ENCODE data around the gene PDK2. TPM values are rescaled to one million over a fixed set of nuclear protein-coding genes. Genes with fewer than 3 reads are reported as not detected.

Gene PDK2
- total and polyA plus RNA-seq, 9 of the 15 experiments (the other 6 are each of a cell fraction or from before 2014, with no cell fraction given) = 0.03 to 2.5 (median 1.4) TPM

GRCh38 chr17:50051082-50051576, 44.0 kb upstream of the PDK2 start:
- intact Hi-C loops (cut with micrococcal nuclease) = no loop called here
- H3K4me3 ChIP-seq = no peak overlapping the region
- peak; percentile 81 for TF ChIP-seq MGA (IDR thresholded peaks at IDR 0.05)
- TF ChIP-seq THRAP3 (IDR thresholded peaks at IDR 0.05; ENCODE audit: borderline replicate concordance) = no peak
- no peak for TF ChIP-seq RERE (CRISPR knock-in tag; IDR thresholded peaks at IDR 0.05; ENCODE audit: borderline replicate concordance)

More at GRCh38 chr17:50051082-50051576, 44.0 kb upstream of the PDK2 start:
- in situ Hi-C loops (cut with MboI) = no loop called here
- ATAC-seq (peak; percentile 81), DNase-seq (ENCODE audit: extremely low read depth in 1 of 4, low spot score in 3 of 4) (peak; percentile 46 to 67 (median 56)), FAIRE-seq (peak; percentile 79)
- Histone ChIP-seq H3K27ac (ENCODE audit: extremely low read depth, low read depth, low read length) (no peak overlapping the region), H2AFZ (ENCODE audit: low read depth, low read length) (peak overlapping the region; percentile 29), H3K4me1 (replicated peaks in 1 of 2; ENCODE audit: control insufficient read depth in 2 of 2, insufficient read depth in 2 of 2, low read length in 2 of 2) (peaks cover 12 to 19% of the 10 kb centered on the region in 2 experiments), H3K36me3 (ENCODE audit: control insufficient read depth, insufficient read depth, low read length) (no peaks in the 10 kb centered on the region), H4K20me1 (replicated peaks; ENCODE audit: control insufficient read depth, insufficient read depth, low read length) (no peaks in the 10 kb centered on the region), H3K9ac (ENCODE audit: insufficient read depth in 1 of 2, low read depth in 2 of 2, low read length in 2 of 2) (no peak overlapping the region), H3K79me2 (ENCODE audit: control insufficient read depth, insufficient read depth, low read length) (no peaks in the 10 kb centered on the region), H3K27me3 (ENCODE audit: control insufficient read depth in 2 of 2, insufficient read depth in 2 of 2, low read length in 2 of 2) (peaks cover 7 to 22% of the 10 kb centered on the region in 2 experiments; a peak in 4 of 5 replicates), H3K4me2 (ENCODE audit: insufficient read depth, low read length) (no peak overlapping the region), H3K9me1 (ENCODE audit: control insufficient read depth, insufficient read depth, low read length) (no peaks in the 10 kb centered on the region), H3K9me3 (replicated peaks; ENCODE audit: control insufficient read depth, insufficient read depth, low read depth, low read length) (no peaks in the 10 kb centered on the region)
- POLR2A ChIA-PET = no interaction called here
- no TSS peak for BruUV-seq (replicated peaks)
- CTCF ChIA-PET (ENCODE audit: low intra/inter-chr PET ratio) = no interaction called here
- WGBS (ENCODE audit: insufficient coverage, low coverage, missing lambda C conversion rate) = 27% methylated on average over 4 of the region's 4 CpGs

Data from K562 (cell line).